Measurements from ENCODE around the gene TXNDC5. TPM values are rescaled to one million over a fixed set of nuclear protein-coding genes. Genes with fewer than 3 reads are reported as not detected.

TXNDC5 gene
- total RNA-seq, 4 donors from 2014 or later = 130 to 212 (median 182) TPM

DNA sequence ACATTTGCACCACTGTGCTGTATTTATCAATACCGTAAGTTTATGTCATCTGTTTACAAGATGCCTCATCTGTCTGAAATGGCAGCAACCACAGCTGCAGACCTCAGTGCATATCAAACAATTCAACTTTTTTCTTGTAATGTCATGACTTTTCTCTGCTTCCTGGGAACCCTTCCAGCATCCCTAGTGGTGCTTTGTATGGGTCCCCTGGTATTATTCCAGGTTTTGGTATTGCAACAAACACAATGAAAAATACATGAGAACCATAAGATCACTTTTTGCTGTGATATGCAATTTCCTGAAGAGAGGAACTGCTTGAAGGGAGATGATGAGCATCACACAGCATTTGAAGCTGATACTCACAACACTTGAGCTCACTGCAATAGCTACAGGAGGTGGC lies 12.0 kb upstream of the TXNDC5 start:
- TF ChIP-seq, protein P1, sequence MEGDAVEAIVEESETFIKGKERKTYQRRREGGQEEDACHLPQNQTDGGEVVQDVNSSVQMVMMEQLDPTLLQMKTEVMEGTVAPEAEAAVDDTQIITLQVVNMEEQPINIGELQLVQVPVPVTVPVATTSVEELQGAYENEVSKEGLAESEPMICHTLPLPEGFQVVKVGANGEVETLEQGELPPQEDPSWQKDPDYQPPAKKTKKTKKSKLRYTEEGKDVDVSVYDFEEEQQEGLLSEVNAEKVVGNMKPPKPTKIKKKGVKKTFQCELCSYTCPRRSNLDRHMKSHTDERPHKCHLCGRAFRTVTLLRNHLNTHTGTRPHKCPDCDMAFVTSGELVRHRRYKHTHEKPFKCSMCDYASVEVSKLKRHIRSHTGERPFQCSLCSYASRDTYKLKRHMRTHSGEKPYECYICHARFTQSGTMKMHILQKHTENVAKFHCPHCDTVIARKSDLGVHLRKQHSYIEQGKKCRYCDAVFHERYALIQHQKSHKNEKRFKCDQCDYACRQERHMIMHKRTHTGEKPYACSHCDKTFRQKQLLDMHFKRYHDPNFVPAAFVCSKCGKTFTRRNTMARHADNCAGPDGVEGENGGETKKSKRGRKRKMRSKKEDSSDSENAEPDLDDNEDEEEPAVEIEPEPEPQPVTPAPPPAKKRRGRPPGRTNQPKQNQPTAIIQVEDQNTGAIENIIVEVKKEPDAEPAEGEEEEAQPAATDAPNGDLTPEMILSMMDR (IDR thresholded peaks at IDR 0.05) = no peak
- no peak for ATAC-seq (ENCODE audit: low FRiP score)
- DNase-seq (ENCODE audit: low spot score) = no peak

DNA sequence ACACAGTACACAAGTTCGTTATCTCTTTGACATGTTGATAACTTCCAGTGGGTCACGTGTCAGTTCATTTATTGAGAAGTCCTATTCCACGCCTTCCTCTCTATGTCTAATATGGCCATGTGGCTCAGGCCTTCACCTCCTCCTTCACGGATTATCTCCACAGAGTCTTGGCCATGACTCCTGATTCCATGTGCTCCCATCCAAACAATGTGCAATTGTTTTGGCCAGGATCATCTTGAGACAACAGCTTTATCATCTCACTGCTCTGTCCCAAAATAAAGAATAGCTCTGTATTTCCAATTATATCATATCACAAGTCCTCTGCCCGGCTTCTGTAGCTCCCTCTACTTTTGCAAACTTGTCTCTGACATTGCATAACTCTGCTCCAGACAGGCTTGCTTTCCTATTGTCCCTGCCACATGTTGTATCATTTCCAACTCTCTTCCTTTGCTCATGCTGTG lies 11.1 kb upstream of the TXNDC5 start:
- no peak for ATAC-seq (ENCODE audit: low FRiP score)
- no peak for DNase-seq (ENCODE audit: low spot score)
- TF ChIP-seq, protein P1 (IDR thresholded peaks at IDR 0.05) = no peak

DNA sequence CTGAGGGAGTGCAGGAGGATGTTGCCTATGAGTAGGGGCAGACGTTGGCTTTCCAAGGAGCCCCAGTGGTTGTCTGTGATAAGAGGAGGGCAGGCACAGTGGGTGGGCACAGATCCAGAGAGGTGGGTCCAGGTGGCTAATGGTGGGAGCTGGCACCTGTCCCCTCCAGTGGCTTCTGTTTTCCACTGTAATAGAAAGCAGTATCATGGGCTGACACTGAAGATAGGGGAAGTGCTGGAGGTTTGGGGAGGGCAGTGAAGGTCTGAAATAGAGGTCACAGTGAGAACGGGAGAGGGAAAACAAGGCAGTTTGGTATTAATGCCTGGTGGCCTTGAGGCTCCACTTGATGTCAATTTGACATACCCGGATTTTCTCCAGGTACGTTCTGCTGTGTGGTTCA lies 10.5 kb upstream of the TXNDC5 start:
- DNase-seq (ENCODE audit: low spot score) (no peak), ATAC-seq (ENCODE audit: low FRiP score) (no peak)
- TF ChIP-seq, protein P1 (IDR thresholded peaks at IDR 0.05) = no peak

DNA sequence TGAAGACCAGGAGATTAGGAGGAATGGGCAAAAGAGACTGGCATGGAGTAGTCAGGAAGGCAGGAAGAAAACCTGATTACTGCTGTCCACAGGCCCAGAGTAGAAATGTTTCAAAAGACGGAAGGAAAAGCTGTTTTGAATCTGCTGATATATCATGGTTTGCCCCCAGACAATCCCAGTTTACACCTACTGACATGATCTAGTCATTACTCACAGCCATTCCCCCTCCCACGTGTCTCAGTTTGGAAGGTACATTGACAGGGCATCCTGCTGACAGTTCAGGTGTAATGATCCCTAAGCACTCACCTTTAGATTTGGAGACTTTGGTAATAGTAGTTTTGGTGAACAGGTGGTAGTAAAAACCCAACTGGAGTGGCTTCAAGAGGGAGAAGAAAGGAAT lies 9.8 kb upstream of the TXNDC5 start:
- no peak for DNase-seq (ENCODE audit: low spot score)
- TF ChIP-seq, protein P1 (IDR thresholded peaks at IDR 0.05) = no peak
- no peak for ATAC-seq (ENCODE audit: low FRiP score)

DNA sequence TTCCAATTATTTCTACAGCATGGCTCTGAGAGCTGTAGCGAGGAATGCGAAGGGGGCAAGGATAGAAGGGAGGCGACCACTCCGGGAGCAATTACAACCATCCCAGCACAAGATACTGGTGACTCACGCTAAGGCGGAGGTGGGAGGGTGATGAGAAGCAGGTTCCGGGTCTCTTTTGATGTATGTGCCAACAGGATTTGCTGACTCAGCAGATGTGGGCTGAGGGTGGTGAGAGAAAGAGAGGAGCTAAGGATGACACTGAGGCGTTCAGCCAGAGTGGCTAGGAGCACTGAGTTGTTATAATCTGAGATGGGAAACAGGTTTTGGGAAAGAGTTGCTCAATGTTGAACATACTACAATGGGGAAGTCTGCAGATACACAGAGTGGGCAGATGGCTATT lies 9.3 kb upstream of the TXNDC5 start:
- ATAC-seq (ENCODE audit: low FRiP score) (peak; percentile 88), DNase-seq (ENCODE audit: low spot score) (no peak)

DNA sequence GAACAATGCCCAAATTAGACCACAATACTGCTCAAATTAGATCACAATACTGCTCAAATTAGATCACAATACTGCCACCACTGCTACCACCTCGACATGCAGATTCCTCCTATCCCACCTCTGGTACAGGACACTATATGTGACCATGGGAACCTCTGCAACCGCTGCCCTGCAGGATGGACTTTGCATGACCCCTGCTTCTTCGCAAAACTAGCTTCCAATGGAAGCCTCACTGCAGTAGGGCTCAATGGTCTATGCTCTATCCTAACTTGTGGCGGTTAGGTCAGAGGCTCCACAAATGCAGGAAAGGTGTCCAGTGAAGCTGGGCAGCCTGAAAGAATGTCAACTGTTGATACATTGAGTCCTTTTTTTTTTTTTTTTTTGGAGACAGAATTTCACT lies 7.8 kb upstream of the TXNDC5 start:
- no peak for DNase-seq (ENCODE audit: low spot score)
- ATAC-seq (ENCODE audit: low FRiP score) = no peak
- TF ChIP-seq, protein P1 (IDR thresholded peaks at IDR 0.05) = no peak

More for the DNA sequence above, 9.3 kb upstream of the TXNDC5 start:
- TF ChIP-seq, protein P1 (IDR thresholded peaks at IDR 0.05) = no peak

DNA sequence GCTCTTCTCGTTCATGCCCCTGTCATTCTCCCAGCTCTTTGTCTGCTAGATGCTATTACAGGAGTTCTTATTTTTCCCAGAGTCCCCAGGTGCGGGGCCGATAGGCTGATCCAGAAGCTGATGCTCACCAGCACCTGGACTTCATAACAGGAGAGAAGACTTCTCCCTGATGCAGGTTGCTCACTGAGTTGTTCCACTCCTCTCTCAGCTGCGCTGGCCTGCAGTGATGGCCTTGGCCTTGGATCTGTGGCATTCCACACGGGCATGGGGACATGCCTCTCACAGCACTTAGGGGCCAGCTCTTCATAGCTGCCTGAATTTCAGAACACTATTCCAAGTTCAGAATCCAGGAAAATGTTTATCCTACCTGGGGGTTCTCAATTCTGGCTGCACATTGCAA lies 7.1 kb upstream of the TXNDC5 start:
- no peak for DNase-seq (ENCODE audit: low spot score)

More for the DNA sequence above, 7.1 kb upstream of the TXNDC5 start:
- TF ChIP-seq, protein P1 (IDR thresholded peaks at IDR 0.05) = no peak
- ATAC-seq (ENCODE audit: low FRiP score) = no peak

Measured in omental fat pad (tissue), 4 donors.